Measurements from ENCODE around the gene PAF1. TPM values are rescaled to one million over a fixed set of nuclear protein-coding genes. Genes with fewer than 3 reads are reported as not detected.

Gene PAF1
- total and polyA plus RNA-seq, 2 of the 13 experiments (the other 11 are each of a cell fraction or from before 2014, with no cell fraction given): 30.2 to 31.1 TPM

DNA sequence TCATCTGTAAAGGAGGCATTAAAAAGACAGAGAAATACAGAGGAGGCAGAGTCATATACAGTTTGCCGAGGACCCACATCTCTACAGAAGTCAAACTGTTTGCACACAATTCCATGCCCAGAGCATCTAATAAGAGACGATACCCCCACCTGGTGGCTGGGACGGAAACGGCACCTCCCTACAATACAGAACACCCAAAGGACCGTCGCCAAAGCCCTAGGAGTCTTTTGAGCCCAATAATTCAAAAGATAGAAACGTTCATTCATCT is 20.9 kb upstream of the PAF1 start (continued):
- TF ChIP-seq, protein P1, sequence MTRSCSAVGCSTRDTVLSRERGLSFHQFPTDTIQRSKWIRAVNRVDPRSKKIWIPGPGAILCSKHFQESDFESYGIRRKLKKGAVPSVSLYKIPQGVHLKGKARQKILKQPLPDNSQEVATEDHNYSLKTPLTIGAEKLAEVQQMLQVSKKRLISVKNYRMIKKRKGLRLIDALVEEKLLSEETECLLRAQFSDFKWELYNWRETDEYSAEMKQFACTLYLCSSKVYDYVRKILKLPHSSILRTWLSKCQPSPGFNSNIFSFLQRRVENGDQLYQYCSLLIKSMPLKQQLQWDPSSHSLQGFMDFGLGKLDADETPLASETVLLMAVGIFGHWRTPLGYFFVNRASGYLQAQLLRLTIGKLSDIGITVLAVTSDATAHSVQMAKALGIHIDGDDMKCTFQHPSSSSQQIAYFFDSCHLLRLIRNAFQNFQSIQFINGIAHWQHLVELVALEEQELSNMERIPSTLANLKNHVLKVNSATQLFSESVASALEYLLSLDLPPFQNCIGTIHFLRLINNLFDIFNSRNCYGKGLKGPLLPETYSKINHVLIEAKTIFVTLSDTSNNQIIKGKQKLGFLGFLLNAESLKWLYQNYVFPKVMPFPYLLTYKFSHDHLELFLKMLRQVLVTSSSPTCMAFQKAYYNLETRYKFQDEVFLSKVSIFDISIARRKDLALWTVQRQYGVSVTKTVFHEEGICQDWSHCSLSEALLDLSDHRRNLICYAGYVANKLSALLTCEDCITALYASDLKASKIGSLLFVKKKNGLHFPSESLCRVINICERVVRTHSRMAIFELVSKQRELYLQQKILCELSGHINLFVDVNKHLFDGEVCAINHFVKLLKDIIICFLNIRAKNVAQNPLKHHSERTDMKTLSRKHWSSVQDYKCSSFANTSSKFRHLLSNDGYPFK (CRISPR knock-in tag; IDR thresholded peaks at IDR 0.05; ENCODE audit: borderline replicate concordance): no peak
- TF ChIP-seq HMGA1 (CRISPR knock-in tag; conservative IDR thresholded peaks at IDR 0.05) (no peak), EEA1 (CRISPR knock-in tag; IDR thresholded peaks at IDR 0.05; ENCODE audit: borderline replicate concordance) (no peak), SIN3A (IDR thresholded peaks at IDR 0.05; ENCODE audit: borderline replicate concordance, low read depth, low read length) (no peak), BCL6 (CRISPR knock-in tag; IDR thresholded peaks at IDR 0.05) (no peak), ZNF780A (CRISPR knock-in tag; IDR thresholded peaks at IDR 0.05) (no peak), ZNF678 (CRISPR knock-in tag; IDR thresholded peaks at IDR 0.05) (no peak), ZNF563 (CRISPR knock-in tag; IDR thresholded peaks at IDR 0.05) (no peak), ELF4 (CRISPR knock-in tag; IDR thresholded peaks at IDR 0.05; ENCODE audit: borderline replicate concordance) (no peak)
- TF ChIP-seq, protein P2, sequence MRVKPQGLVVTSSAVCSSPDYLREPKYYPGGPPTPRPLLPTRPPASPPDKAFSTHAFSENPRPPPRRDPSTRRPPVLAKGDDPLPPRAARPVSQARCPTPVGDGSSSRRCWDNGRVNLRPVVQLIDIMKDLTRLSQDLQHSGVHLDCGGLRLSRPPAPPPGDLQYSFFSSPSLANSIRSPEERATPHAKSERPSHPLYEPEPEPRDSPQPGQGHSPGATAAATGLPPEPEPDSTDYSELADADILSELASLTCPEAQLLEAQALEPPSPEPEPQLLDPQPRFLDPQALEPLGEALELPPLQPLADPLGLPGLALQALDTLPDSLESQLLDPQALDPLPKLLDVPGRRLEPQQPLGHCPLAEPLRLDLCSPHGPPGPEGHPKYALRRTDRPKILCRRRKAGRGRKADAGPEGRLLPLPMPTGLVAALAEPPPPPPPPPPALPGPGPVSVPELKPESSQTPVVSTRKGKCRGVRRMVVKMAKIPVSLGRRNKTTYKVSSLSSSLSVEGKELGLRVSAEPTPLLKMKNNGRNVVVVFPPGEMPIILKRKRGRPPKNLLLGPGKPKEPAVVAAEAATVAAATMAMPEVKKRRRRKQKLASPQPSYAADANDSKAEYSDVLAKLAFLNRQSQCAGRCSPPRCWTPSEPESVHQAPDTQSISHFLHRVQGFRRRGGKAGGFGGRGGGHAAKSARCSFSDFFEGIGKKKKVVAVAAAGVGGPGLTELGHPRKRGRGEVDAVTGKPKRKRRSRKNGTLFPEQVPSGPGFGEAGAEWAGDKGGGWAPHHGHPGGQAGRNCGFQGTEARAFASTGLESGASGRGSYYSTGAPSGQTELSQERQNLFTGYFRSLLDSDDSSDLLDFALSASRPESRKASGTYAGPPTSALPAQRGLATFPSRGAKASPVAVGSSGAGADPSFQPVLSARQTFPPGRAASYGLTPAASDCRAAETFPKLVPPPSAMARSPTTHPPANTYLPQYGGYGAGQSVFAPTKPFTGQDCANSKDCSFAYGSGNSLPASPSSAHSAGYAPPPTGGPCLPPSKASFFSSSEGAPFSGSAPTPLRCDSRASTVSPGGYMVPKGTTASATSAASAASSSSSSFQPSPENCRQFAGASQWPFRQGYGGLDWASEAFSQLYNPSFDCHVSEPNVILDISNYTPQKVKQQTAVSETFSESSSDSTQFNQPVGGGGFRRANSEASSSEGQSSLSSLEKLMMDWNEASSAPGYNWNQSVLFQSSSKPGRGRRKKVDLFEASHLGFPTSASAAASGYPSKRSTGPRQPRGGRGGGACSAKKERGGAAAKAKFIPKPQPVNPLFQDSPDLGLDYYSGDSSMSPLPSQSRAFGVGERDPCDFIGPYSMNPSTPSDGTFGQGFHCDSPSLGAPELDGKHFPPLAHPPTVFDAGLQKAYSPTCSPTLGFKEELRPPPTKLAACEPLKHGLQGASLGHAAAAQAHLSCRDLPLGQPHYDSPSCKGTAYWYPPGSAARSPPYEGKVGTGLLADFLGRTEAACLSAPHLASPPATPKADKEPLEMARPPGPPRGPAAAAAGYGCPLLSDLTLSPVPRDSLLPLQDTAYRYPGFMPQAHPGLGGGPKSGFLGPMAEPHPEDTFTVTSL (CRISPR knock-in tag; IDR thresholded peaks at IDR 0.05; ENCODE audit: borderline replicate concordance): no peak
- TF ChIP-seq, protein P3, sequence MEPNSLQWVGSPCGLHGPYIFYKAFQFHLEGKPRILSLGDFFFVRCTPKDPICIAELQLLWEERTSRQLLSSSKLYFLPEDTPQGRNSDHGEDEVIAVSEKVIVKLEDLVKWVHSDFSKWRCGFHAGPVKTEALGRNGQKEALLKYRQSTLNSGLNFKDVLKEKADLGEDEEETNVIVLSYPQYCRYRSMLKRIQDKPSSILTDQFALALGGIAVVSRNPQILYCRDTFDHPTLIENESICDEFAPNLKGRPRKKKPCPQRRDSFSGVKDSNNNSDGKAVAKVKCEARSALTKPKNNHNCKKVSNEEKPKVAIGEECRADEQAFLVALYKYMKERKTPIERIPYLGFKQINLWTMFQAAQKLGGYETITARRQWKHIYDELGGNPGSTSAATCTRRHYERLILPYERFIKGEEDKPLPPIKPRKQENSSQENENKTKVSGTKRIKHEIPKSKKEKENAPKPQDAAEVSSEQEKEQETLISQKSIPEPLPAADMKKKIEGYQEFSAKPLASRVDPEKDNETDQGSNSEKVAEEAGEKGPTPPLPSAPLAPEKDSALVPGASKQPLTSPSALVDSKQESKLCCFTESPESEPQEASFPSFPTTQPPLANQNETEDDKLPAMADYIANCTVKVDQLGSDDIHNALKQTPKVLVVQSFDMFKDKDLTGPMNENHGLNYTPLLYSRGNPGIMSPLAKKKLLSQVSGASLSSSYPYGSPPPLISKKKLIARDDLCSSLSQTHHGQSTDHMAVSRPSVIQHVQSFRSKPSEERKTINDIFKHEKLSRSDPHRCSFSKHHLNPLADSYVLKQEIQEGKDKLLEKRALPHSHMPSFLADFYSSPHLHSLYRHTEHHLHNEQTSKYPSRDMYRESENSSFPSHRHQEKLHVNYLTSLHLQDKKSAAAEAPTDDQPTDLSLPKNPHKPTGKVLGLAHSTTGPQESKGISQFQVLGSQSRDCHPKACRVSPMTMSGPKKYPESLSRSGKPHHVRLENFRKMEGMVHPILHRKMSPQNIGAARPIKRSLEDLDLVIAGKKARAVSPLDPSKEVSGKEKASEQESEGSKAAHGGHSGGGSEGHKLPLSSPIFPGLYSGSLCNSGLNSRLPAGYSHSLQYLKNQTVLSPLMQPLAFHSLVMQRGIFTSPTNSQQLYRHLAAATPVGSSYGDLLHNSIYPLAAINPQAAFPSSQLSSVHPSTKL (CRISPR knock-in tag; IDR thresholded peaks at IDR 0.05): no peak
- TF ChIP-seq, protein P4, sequence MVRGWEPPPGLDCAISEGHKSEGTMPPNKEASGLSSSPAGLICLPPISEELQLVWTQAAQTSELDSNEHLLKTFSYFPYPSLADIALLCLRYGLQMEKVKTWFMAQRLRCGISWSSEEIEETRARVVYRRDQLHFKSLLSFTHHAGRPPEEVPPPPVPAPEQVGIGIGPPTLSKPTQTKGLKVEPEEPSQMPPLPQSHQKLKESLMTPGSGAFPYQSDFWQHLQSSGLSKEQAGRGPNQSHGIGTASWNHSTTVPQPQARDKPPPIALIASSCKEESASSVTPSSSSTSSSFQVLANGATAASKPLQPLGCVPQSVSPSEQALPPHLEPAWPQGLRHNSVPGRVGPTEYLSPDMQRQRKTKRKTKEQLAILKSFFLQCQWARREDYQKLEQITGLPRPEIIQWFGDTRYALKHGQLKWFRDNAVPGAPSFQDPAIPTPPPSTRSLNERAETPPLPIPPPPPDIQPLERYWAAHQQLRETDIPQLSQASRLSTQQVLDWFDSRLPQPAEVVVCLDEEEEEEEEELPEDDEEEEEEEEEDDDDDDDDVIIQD (CRISPR knock-in tag; IDR thresholded peaks at IDR 0.05; ENCODE audit: low read depth): no peak
- TF ChIP-seq, protein P5, sequence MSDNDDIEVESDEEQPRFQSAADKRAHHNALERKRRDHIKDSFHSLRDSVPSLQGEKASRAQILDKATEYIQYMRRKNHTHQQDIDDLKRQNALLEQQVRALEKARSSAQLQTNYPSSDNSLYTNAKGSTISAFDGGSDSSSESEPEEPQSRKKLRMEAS (IDR thresholded peaks at IDR 0.05): no peak
- TF ChIP-seq, protein P6, sequence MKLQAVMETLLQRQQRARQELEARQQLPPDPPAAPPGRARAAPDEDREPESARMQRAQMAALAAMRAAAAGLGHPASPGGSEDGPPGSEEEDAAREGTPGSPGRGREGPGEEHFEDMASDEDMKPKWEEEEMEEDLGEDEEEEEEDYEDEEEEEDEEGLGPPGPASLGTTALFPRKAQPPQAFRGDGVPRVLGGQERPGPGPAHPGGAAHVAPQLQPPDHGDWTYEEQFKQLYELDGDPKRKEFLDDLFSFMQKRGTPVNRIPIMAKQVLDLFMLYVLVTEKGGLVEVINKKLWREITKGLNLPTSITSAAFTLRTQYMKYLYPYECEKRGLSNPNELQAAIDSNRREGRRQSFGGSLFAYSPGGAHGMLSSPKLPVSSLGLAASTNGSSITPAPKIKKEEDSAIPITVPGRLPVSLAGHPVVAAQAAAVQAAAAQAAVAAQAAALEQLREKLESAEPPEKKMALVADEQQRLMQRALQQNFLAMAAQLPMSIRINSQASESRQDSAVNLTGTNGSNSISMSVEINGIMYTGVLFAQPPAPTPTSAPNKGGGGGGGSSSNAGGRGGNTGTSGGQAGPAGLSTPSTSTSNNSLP (IDR thresholded peaks at IDR 0.05; ENCODE audit: low read depth, low read length): no peak

Measured in HepG2 (cell line).